ENCODE data around the gene GOLIM4.

- TF ChIP-seq, protein P1, sequence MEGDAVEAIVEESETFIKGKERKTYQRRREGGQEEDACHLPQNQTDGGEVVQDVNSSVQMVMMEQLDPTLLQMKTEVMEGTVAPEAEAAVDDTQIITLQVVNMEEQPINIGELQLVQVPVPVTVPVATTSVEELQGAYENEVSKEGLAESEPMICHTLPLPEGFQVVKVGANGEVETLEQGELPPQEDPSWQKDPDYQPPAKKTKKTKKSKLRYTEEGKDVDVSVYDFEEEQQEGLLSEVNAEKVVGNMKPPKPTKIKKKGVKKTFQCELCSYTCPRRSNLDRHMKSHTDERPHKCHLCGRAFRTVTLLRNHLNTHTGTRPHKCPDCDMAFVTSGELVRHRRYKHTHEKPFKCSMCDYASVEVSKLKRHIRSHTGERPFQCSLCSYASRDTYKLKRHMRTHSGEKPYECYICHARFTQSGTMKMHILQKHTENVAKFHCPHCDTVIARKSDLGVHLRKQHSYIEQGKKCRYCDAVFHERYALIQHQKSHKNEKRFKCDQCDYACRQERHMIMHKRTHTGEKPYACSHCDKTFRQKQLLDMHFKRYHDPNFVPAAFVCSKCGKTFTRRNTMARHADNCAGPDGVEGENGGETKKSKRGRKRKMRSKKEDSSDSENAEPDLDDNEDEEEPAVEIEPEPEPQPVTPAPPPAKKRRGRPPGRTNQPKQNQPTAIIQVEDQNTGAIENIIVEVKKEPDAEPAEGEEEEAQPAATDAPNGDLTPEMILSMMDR (IDR thresholded peaks at IDR 0.05): no peak
- TF ChIP-seq POLR2A (IDR thresholded peaks at IDR 0.05): no peak
Measured at GRCh38 chr3:168003911-168004310, 91.8 kb downstream of the GOLIM4 start.
